Measurements from ENCODE around the gene C5orf63.
A peak's percentile ranks its signal among the peaks of the same experiment; 100 is the strongest.
"Not testable (repeated sequence)": the region's sequence is repeated elsewhere in the genome, so short reads cannot be mapped to it uniquely, and the experiment has no call there.

C5orf63 gene

GRCh38 chr5:127038550-127038949 lies 34.8 kb downstream of the C5orf63 start:
- no peak for DNase-seq

GRCh38 chr5:127031863-127032232 lies 41.5 kb downstream of the C5orf63 start:
- DNase-seq, result no peak

- DNase-seq, result peak in 1 of 56 donors; percentile 35
Observed at GRCh38 chr5:127031147-127031862, 42.0 kb downstream of the C5orf63 start.

GRCh38 chr5:127030259-127031146 lies 42.8 kb downstream of the C5orf63 start, which contains the start of gene MARCHF3:
Gene MARCHF3 (minus strand): TSS chr5:127030558. CDS start chr5:126918171, 112,387 bp downstream.
- DNase-seq, result peak; percentile 64 to 95 (median 89)

- DNase-seq, result peak in 21 of 56 donors; percentile 5 to 55 (median 26)
Observed at GRCh38 chr5:127029581-127030258, 43.6 kb downstream of the C5orf63 start.

- peak in 9 of 56 donors; percentile 2 to 32 (median 10) for DNase-seq
Observed at GRCh38 chr5:127028822-127029457, 44.4 kb downstream of the C5orf63 start.

GRCh38 chr5:127027539-127027938 lies 45.8 kb downstream of the C5orf63 start:
- DNase-seq, result no peak

- no peak for DNase-seq
Observed at GRCh38 chr5:127026166-127026565, 47.1 kb downstream of the C5orf63 start.

GRCh38 chr5:127025467-127025866 lies 47.8 kb downstream of the C5orf63 start:
- no peak for DNase-seq

GRCh38 chr5:127024821-127025220 lies 48.5 kb downstream of the C5orf63 start:
- no peak for DNase-seq

GRCh38 chr5:127023552-127024191 lies 49.6 kb downstream of the C5orf63 start:
- DNase-seq, result not testable (repeated sequence)

- DNase-seq, result no peak
Observed at GRCh38 chr5:127022846-127023245, 50.5 kb downstream of the C5orf63 start.

GRCh38 chr5:127019928-127020327 lies 53.4 kb downstream of the C5orf63 start:
- no peak for DNase-seq

- not testable (repeated sequence) for DNase-seq
Observed at GRCh38 chr5:127016722-127017121, 56.6 kb downstream of the C5orf63 start.

- no peak for DNase-seq
Observed at GRCh38 chr5:127015716-127016115, 57.6 kb downstream of the C5orf63 start.

- no peak for DNase-seq
Observed at GRCh38 chr5:127014573-127014972, 58.7 kb downstream of the C5orf63 start.

- DNase-seq, result no peak
Observed at GRCh38 chr5:127013407-127013806, 59.9 kb downstream of the C5orf63 start.

GRCh38 chr5:127012916-127013315 lies 60.4 kb downstream of the C5orf63 start:
- DNase-seq, result no peak

- DNase-seq, result no peak
Observed at GRCh38 chr5:127011961-127012644, 61.2 kb downstream of the C5orf63 start.

GRCh38 chr5:127011153-127011552 lies 62.1 kb downstream of the C5orf63 start:
- DNase-seq, result no peak

Measured in nucleus accumbens (tissue), 56 donors.